Mammary epithelial cell (primary cell): ENCODE results near the gene GPR151.

Source experiments
- EZH2 ChIP-seq: IDR thresholded peaks from 2 replicates; pipeline ENCODE4 v1.6.1; 2012; ENCODE audit warnings: low read length, inconsistent platforms, borderline replicate concordance
- TF ChIP-seq, protein P1 (sequence below), 2 donors: IDR thresholded peaks in 1 of 2; conservative IDR thresholded peaks in 1 of 2; 2 replicates each; pipeline ENCODE4 v1.5.1; 2011 to 2012; ENCODE audit warnings: inconsistent platforms in 2 of 2, low read length in 2 of 2, mild to moderate bottlenecking in 2 of 2, control low read depth in 1 of 2, low read depth in 1 of 2; ENCODE audit not compliant: insufficient read depth in 1 of 2; ENCODE audit errors: extremely low read depth in 1 of 2

GRCh38 chr5:146520731-146521130 lies 4.7 kb upstream of the GPR151 start:
- TF ChIP-seq, protein P1, sequence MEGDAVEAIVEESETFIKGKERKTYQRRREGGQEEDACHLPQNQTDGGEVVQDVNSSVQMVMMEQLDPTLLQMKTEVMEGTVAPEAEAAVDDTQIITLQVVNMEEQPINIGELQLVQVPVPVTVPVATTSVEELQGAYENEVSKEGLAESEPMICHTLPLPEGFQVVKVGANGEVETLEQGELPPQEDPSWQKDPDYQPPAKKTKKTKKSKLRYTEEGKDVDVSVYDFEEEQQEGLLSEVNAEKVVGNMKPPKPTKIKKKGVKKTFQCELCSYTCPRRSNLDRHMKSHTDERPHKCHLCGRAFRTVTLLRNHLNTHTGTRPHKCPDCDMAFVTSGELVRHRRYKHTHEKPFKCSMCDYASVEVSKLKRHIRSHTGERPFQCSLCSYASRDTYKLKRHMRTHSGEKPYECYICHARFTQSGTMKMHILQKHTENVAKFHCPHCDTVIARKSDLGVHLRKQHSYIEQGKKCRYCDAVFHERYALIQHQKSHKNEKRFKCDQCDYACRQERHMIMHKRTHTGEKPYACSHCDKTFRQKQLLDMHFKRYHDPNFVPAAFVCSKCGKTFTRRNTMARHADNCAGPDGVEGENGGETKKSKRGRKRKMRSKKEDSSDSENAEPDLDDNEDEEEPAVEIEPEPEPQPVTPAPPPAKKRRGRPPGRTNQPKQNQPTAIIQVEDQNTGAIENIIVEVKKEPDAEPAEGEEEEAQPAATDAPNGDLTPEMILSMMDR (conservative IDR thresholded peaks at IDR 0.05 in 1 of 2, IDR thresholded peaks at IDR 0.05 in 1 of 2; ENCODE audit: extremely low read depth in 1 of 2, insufficient read depth in 1 of 2, low read depth in 1 of 2, low read length in 2 of 2): no peak
- no peak for TF ChIP-seq EZH2
